HG02884 (cell line): ENCODE measurements around the gene DEAF1.

ENCODE experiments used
- ATAC-seq: cut with Tn5 transposase; IDR thresholded peaks from one replicate; pipeline ENCODE4 v1.9.1; 2021; ENCODE audit warnings: mild to moderate bottlenecking, moderate library complexity; ENCODE audit not compliant: unreplicated experiment

DEAF1 gene

DNA sequence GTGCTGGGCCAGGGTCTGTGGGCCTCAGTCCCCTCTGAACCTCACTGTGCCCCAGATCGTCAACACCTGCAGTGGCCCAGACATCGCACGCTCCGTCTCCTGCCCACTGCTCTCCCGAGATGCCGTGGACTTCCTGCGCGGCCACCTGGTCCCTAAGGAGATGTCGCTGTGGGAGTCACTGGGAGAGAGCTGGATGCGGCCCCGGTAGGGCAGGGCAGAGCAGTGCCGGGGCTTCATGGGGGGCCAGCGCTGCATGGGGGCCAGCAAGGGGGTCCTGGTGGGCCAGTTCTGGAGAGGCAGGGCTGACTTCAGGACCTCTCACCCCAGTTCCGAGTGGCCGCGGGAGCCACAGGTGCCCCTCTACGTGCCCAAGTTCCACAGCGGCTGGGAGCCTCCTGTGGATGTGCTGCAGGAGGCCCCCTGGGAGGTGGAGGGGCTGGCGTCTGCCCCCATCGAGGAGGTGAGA is 27.4 kb upstream of the DEAF1 start:
- no peak for ATAC-seq

DNA sequence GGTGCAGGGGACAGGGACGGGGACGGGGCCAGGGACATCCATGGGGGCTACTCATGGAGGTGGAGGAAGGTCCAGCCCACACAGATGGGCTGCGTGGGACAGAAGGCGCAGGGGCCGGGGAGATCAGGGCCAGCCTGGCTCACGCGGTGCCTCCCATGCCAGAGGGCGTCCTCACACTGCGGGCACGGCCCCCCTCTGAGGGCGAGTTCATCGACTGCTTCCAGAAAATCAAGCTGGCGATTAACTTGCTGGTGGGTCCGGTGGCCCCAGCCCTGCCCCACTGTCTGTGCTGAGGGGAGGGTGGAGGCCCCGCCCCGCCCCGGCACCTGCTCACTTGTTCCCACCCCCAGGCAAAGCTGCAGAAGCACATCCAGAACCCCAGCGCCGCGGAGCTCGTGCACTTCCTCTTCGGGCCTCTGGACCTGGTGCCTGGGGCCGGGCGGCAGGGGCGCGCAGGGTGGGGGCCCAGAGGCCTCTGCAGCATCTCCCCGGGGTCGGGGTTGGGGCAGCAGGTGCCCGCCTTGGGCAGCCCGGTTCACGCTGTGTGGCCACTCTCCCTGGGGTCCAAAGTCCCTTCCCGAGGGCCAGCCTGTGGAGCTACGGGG is 26.8 kb upstream of the DEAF1 start:
- ATAC-seq, result no peak

DNA sequence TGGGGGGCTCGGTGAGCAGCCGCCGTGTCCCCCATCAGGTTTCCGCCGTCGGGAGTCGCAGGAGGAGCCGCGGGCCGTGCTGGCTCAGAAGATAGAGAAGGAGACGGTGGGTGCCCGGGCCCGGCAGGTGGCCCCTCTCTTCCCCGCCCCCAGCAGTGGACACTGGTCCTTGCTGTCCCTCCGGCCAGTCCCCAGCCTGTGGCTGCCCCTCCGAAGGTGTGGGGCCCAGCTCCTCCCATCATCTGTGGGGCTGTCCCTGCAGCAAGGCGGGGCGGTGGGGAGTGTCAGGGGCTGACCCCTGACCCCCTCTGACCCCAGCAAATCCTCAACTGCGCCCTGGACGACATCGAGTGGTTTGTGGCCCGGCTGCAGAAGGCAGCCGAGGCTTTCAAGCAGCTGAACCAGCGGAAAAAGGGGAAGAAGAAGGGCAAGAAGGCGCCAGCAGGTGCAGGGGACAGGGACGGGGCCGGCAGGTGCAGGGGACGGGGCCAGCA is 26.3 kb upstream of the DEAF1 start:
- no peak for ATAC-seq

DNA sequence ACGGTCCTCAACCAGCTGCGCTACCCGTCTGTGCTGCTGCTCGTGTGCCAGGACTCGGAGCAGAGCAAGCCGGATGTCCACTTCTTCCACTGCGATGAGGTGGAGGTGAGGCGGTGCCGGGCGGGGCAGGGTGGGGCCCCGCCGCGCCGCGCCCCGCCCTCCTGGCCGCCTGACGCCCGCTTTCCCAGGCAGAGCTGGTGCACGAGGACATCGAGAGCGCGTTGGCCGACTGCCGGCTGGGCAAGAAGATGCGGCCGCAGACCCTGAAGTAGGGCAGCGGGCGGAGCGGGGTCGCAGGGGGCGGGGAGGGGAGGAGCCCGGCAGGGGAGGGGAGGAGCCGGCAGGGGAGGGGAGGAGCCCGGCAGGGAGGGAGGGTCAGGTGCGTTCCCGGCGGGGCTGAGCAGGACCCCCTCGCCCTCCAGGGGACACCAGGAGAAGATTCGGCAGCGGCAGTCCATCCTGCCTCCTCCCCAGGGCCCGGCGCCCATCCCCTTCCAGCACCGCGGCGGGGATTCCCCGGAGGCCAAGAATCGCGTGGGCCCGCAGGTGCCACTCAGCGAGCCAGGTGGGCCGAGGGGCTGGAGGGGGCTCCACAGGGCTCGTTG is 25.7 kb upstream of the DEAF1 start:
- ATAC-seq, result no peak

DNA sequence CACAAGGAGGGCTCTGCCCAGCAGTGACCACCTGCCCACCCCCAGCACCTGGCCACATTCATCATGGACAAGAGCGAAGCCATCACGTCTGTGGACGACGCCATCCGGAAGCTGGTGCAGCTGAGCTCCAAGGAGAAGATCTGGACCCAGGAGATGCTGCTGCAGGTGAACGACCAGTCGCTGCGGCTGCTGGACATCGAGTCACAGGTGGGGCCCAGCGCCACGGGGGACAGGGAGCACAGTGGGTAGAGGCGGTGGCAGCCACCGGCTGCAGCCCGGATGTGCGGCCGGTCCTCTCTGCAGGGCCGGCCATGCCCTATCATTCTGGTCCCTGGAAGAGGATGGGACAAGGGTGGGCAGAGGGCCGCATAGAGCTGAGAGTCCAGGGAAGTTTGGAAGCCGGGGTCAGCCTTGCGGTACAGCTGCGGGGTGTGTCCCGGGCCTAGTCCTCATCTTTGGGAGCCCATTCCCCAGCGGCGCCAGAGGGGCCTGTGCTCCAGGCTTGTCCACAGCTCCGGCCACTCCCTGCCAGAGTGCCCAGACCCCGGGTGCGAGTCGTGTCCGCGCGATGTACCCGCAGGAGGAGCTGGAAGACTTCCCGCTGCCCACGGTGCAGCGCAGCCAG is 25.1 kb upstream of the DEAF1 start:
- no peak for ATAC-seq

DNA sequence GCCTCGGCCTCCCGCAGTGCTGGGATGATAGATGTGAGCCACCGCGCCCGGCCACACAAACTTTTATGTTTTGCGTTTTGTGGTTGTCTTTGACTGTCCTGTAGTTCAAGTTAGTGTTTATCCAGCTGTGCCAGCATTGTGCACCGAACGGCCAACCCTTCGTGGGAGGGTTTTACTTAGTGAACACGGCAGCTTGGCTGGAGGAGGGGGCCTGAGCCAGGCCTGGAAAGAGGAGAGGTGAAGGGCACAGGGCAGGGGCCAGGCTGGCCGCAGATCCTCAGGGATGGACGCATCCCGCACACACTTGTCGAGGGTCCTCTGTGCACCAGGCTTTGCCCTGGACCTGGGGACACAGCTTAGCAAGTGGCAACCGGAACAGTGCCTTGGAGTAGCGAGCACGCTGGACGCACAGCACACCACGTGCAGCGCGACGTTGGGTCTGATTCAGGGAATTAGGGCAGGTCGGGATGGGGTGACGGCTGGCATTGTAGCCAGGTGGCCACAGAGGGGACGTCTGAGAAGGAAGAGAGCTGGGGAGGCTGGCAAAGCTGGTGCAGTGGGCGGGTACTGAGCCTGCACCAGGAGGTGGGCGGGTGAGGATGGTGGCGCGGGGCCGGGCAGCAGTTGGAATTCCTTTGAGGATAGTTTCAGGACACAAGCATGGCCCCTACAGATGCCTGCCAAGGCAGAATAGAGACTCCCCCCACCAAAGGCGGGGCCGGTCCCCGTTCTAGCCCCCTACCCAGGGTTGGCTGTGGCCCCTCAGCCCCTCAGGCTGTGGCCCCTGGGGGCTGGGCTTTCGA is 24.4 kb upstream of the DEAF1 start:
- ATAC-seq, result no peak

DNA sequence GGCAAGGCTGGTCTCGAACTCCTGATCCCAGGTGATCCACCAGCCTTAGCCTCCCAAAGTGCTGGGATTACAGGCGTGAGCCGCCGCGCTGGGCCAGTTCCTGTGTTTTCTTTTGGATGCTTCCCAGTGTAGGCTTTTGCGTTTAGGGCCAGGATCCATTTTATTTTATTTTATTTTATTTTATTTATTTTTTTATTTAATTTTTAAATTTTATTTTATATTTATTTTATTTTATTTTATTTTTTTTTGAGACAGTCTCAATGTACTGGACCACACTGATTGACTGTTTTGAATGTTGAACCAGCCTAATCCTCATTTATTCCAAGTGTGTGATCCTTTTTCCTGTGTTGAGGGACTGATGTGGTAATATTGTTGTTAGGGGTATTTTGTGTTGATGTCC is 19.4 kb upstream of the DEAF1 start:
- no peak for ATAC-seq

DNA sequence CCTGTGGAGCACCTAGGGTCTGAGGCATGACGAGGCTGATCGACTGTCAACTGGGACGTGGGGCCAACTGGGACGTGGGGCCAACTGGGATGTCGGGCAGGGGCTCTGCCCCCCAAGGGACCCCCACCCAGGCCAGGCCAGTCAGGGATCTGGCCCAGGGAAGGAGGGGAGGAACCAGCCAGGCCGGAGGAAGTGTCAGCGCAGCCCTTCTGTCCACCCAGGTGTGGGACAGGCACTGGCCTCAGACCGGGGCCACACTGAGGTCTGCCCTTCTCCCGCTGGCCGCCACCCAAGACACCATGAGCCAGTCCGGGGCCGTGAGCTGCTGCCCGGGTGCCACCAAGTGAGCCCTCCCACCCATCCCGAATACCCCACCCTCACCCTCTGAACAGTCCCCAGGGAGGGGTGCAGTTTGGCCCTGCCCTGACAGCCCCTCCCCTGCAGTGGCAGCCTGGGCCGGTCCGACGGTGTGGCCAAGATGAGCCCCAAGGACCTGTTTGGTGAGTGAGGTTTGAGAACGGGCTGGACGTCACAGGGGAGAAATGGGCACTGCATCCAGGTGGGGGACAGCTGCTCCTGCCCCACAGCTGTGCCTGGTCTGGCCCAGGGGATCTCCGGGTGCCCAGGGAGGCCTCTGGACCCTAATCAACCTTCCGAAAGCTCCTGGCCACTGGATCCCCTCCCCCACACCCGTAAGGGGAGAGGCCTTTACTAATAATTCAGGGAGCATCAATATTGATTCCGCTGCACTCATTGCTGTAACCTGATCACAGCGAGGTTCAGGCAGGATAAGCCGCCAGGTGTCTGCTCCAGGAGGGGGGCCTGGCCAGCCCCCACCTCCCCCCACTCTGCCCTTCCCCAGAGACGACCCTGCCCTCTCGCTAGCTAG is 14.3 kb upstream of the DEAF1 start:
- ATAC-seq, result no peak

DNA sequence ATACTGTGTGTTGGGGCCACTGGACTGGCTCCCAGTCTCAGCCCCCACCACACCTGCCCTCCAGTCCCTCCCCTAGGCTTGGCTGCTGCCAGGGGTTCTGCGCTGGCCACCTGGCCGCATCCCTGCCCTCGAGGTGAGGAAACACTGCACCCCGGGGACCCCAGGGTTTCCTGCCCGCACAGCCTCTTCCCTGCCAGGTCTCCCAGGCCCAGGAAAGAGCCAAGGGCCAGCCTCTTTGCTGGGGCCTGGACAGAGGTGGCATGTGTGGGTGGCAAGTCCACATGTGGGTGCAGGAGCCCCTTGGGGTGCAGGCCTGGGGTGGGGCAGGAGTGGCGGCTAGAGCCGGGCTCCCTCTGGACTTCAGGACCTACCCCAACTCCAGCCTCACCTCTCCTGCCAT is 13.5 kb upstream of the DEAF1 start:
- no peak for ATAC-seq

DNA sequence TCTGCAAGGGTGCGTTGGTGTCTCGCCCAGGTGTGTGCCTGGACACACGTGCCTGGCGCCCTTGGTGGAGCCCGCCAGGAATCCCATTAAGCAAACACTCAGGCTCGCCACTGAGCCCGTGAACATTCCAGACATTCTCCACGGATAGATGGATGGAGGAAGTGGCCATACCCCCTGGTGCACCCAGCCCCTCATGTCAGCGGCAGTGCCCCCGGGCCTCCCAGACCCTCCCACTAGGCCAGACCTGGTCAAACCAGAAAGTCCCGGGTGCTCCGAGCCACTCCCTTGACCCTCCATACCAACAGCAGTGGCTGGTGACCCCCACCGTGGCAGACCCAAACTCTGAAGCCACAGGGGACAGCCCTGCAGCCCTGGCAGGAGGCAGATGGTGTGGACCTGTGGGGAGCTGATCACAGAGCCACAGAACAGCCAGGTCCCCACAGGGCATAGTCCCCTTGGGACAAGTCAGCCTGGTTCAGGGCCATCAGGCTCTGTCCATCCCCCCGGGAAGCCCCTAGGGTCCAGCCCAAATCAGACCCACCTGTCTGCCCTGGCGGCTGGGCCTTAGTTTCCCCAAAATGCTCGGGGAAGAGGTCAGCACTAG is 12.9 kb upstream of the DEAF1 start:
- ATAC-seq, result no peak

DNA sequence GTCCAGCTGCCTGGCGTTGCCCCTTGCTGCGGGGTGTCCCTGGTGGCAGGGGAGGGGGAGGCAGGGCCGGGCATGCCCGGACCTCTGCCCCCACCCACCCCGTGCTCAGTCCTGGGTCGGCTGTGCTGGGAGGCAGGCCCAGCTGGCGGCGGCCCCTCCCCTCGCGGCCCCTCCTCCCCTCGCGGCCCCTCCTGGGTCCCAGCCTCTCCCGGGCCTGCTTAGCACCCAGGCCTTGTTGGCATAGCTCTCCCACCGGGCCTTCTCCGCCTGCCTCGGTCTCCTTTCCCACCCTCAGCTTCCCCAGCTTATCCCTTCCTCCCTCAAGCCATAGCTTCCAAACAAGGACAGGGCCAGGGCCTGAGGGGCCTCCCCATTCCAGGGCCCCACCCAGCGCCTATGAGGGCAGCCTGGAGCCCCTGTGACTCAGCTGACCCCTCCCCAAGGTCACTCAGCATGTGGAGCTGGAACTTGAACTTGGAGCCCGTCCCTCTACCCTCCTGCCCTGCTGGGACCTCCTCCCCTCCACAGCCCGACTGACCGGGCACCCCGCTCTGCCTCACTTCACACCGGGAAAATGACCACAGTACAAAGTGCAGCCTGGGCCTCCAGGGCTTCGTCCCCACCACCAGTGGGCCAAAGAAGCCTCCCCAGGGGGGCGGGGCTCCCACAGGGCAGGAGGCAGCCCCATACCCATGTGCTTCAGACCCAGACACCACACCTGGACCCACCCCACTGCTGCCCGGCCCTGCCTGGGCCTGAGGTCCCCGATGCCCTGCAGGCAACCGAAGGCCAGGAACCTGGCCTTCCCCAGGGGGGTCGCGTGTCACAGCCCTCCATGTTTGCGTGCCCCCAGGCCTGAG is 12.2 kb upstream of the DEAF1 start:
- ATAC-seq, result no peak

DNA sequence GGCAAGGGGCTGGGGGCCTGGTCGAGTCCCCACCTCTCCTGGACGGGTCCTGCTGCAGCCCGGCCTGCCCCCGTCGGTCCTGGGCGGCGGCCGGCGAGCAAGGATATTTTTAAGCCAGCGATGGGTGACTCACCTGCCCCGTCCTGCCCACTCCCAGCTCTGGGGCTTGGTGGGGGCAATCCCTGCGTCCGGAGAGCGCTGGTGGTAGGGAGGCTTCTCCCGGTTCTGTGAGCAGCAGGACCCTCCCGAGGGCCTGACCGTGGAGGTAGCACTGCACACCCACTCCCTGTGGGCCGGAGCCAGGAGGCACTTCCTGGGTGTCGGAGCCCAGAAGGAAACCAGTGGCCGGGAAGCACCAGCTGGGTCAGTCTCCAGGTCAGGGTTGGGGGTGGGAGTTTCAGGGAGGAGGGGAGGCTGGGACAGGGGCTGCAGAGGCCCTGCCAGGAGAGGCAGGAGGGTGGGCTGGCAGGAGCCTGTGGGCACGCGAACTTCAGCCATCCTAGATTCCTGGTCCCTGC is 11.5 kb upstream of the DEAF1 start:
- ATAC-seq, result no peak

DNA sequence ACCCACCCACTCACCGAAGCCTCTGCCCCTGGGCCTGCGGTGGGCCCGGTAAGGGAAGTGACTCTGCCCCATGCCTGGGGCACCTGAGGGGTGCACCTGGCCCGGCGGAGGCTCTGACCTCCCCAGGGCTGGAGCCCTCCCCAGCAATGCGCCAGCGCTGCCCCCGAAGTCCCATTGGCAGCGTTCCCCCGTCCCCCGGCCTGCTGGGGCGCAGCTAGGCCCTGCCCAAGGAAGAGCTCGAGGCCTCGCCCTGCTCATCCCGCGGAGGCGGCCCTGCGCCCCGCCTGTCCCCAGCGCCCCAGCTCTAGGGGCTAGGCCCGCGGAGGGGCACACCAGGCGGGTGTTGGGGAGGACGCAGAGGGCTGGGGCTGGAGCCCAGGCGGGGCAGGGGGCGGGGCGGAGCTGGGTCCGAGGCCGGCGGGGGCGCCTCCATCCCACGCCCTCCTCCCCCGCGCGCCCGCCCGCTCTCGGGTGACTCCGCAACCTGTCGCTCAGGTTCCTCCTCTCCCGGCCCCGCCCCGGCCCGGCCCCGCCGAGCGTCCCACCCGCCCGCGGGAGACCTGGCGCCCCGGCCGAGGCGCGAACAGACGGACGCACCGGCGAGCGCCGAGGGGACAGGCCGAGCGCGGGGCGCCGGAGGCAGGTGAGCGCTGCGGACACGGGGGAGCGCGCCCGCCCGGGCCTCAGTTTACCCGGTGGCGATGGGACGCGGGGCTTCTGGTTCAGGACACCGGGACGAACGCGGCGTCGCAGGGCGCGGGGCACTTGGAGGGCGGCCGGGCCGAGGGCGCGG is 10.8 kb upstream of the DEAF1 start, which contains the start of gene EPS8L2:
EPS8L2 (plus strand) TSS at position 586 of the 793 bp plus-strand sequence. CDS start 3,177 bp downstream, outside the sequence.
- no peak for ATAC-seq

DNA sequence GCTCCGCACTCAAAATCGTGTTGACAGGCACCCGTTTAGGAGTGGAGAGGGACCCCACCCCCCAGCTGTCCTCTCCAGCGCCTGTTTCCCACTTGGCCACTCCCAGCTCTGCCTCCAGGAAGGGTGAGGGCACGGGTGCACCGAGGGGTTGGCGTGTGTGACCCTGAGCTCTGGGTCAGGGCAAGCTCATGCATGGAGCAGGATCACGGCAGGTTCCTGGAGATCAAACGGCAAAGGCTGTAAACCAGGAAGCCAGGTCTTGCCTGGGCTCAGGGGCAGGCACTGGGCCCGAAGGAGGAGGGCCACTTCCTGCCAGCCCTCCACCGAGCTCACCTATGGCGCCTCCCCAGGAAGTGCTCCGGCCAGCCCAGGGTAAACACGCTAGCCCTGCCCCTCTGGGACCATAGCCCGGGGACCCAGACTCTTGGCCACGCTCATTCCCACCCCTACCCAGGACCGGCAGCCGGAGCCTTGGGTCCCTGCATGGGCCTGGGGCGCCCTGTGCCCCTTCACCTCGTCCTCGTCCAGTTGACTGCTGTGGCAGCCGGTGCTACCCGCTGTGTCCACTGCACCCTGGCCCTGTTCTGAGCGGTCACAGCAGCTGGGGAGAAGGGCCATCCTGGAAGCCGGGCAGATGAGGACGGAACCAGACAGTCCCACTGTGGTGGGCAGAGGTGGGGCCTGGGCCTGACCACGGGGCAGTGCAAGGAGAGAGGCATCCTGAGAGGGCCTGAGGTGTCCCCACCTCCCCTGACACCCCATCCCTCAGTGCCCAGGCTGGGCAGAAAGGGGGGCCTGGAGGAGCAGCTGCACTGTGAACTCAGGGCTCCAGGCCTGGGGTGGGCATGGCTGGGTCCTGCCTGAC is 10.0 kb upstream of the DEAF1 start:
- ATAC-seq, result no peak

DNA sequence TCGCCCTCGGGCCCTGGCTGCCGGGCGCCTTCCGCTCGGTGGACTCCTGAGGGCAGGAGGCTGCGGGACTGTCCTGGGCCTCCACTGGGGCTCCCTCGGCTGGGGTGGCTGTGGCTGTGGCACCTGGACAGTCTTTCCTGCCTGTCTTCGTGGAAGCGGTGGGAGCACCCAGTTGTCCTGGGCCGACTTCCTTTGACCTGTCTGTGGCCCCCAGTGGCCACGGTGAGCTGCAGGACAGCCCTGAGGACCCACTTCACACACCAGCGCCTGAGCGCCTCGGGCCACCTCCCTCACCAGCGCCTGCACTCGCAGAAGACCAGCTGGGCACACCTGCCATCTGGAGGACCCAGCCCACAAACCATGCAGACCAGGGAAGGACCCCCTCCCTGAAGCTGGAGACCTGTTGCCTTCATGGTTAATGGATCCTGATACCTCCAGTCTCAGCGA is 9.2 kb upstream of the DEAF1 start:
- no peak for ATAC-seq

DNA sequence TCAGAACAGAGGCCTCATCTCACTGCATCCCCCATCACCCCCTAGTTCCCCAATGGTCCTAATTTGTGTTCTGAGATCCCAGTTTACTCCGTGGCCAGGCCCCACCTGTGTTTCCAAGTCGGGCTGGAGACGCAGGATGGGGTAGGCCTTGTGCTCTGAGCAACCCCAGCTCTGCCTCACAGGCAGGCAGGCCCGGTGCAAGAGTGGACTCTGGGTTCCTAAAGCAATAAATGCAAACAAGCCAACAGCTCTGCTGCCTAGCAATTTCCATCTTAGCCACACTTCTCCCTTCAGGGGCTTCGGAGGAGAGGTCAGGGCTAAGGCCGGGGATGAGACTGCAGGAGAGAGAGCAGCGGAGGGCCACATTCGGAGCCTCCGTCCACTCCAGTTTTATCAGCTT is 8.5 kb upstream of the DEAF1 start:
- no peak for ATAC-seq
